HepG2 (cell line): Measurements from ENCODE around the gene KRT10. TPM values are rescaled to one million over a fixed set of nuclear protein-coding genes. Genes with fewer than 3 reads are reported as not detected.

Experiments
- ATAC-seq: fragments of 200-7000 bp; cut with Tn5 transposase; 3 replicates; pipeline ENCODE4 v1.9.1; 2020; ENCODE audit warnings: mild to moderate bottlenecking, moderate library complexity
- BruUV-seq: library from RNA; stranded (reverse); fragments of 400-500 nt; replicated peaks from 2 replicates; lab custom pipeline; 2021; lab: Mats Ljungman, UMichigan
- CTCF ChIA-PET: fragments of 300-600 bp; formaldehyde crosslinking; extraction: SDS; loops from one replicate; lab custom pipeline; 2021; ENCODE audit warnings: low total read pairs, inconsistent platforms, low intra/inter-chr PET ratio; lab: Yijun Ruan, JAX
- POLR2A ChIA-PET: fragments of 350-600 bp; sonication (Branson Sonifier 250); formaldehyde crosslinking; loops from one replicate; lab custom pipeline; 2020; ENCODE audit warnings: antibody characterized with exemption, inconsistent platforms; lab: Yijun Ruan, JAX
- DNase-seq: peaks from one replicate; pipeline ENCODE4 v3.0.0-alpha.2; 2015; ENCODE audit warnings: low spot score
- FAIRE-seq: peaks from 3 replicates; lab custom pipeline; 2011; peaks lifted over from hg19 to GRCh38; lab: Jason Lieb, UNC
- H2AFZ ChIP-seq: one replicate; pipeline ENCODE4 v1.6.1; 2011; ENCODE audit warnings: low read length, inconsistent platforms
- H3K27ac ChIP-seq: fragments of 300-600 bp; 3 replicates; pipeline ENCODE4 v1.8.0; 2011; ENCODE audit warnings: mixed run types, mild to moderate bottlenecking, mixed read lengths, low read length, inconsistent platforms; ENCODE audit not compliant: insufficient read depth; ENCODE audit errors: extremely low read length
- H3K27me3 ChIP-seq, 2 experiments: fragments of 200-600 bp in 1 of 2; 2 replicates in 1 of 2; 3 replicates in 1 of 2; pipeline versions ENCODE4 v1.6.0 to v1.8.0; 2011; ENCODE audit warnings: low read length in 2 of 2, mild to moderate bottlenecking in 2 of 2, moderate library complexity in 2 of 2, inconsistent platforms in 1 of 2; ENCODE audit not compliant: insufficient read depth in 2 of 2, control insufficient read depth in 1 of 2
- H3K36me3 ChIP-seq, 2 experiments: fragments of 200-600 bp in 1 of 2; replicated peaks in 1 of 2; 2 replicates in 1 of 2; 3 replicates in 1 of 2; pipeline versions ENCODE4 v1.5.1 to v1.8.0; 2011; ENCODE audit warnings: low read length in 2 of 2, inconsistent platforms in 1 of 2; ENCODE audit not compliant: insufficient read depth in 2 of 2, control insufficient read depth in 1 of 2
- H3K4me1 ChIP-seq: 2 replicates; pipeline ENCODE4 v1.5.1; 2012; ENCODE audit warnings: low read length, inconsistent platforms; ENCODE audit not compliant: insufficient read depth
- H3K4me2 ChIP-seq: 2 replicates; pipeline ENCODE4 v1.6.0; 2011; ENCODE audit warnings: low read depth, low read length, inconsistent platforms
- H3K4me3 ChIP-seq, 3 experiments: fragments of 200-600 bp in 1 of 3; sonication (generic), shearing (Covaris generic) in 1 of 3; replicated peaks in 1 of 3; 2 replicates each; pipeline ENCODE4 v1.5.1; 2011 to 2016; ENCODE audit warnings: low read length in 3 of 3, inconsistent platforms in 2 of 3, low read depth in 2 of 3, mild to moderate bottlenecking in 2 of 3, control low read depth in 1 of 3, mixed read lengths in 1 of 3; ENCODE audit not compliant: insufficient read depth in 1 of 3
- H3K79me2 ChIP-seq: one replicate; pipeline ENCODE4 v1.6.1; 2011; ENCODE audit warnings: low read length, inconsistent platforms; ENCODE audit not compliant: insufficient read depth
- H3K9ac ChIP-seq: 2 replicates; pipeline ENCODE4 v1.6.0; 2011; ENCODE audit warnings: mild to moderate bottlenecking, low read depth, low read length, inconsistent platforms; ENCODE audit not compliant: insufficient read depth
- H3K9me3 ChIP-seq: 2 replicates; pipeline ENCODE4 v1.5.1; 2012; ENCODE audit warnings: mild to moderate bottlenecking, low read length
- H4K20me1 ChIP-seq: 2 replicates; pipeline ENCODE4 v1.6.0; 2011; ENCODE audit warnings: inconsistent platforms, mild to moderate bottlenecking, low read length, moderate library complexity; ENCODE audit not compliant: insufficient read depth
- ATF7 ChIP-seq, 2 experiments: fragments of 450-650 bp in 1 of 2; sonication (generic) in 1 of 2; formaldehyde crosslinking in 1 of 2; IDR thresholded peaks; 2 replicates each; pipeline versions ENCODE4 v1.4.0 to v1.6.1; 2016 to 2020; ENCODE audit warnings: antibody characterized with exemption in 1 of 2, mild to moderate bottlenecking in 1 of 2, missing genetic modification reagents in 1 of 2
- CCAR2 ChIP-seq: fragments of 200-400 bp; formaldehyde crosslinking; optimal IDR thresholded peaks from 2 replicates; pipeline ENCODE3; 2018; ENCODE audit warnings: low read depth, mild to moderate bottlenecking, low read length, moderate library complexity
- CENPX ChIP-seq: sonication (generic); formaldehyde crosslinking; IDR thresholded peaks from 2 replicates; pipeline ENCODE4 v1.9.0; 2021; ENCODE audit warnings: mild to moderate bottlenecking, missing genetic modification reagents, moderate library complexity
- CREB1 ChIP-seq, 2 experiments: fragments of 450-650 bp in 1 of 2; IDR thresholded peaks; 2 replicates each; pipeline ENCODE4 v1.6.1; 2016 to 2017; ENCODE audit warnings: control low read depth in 1 of 2, mild to moderate bottlenecking in 1 of 2, missing compliant biosample characterization in 1 of 2, missing genetic modification characterization in 1 of 2
- DNMT3B ChIP-seq: conservative IDR thresholded peaks from 2 replicates; pipeline ENCODE4 v1.6.1; 2016; ENCODE audit warnings: missing biosample characterization, control low read depth
- FOXM1 ChIP-seq: sonication (generic); formaldehyde crosslinking; IDR thresholded peaks from 2 replicates; pipeline ENCODE4 v1.5.0; 2020; ENCODE audit warnings: missing genetic modification reagents
- GABPB1 ChIP-seq: IDR thresholded peaks from 2 replicates; pipeline ENCODE4 v1.6.1; 2016; ENCODE audit warnings: mild to moderate bottlenecking, missing genetic modification reagents, moderate library complexity, missing compliant biosample characterization
- GATAD2A ChIP-seq: IDR thresholded peaks from 2 replicates; pipeline ENCODE4 v1.6.1; 2016
- KDM2A ChIP-seq: sonication (generic); formaldehyde crosslinking; IDR thresholded peaks from 2 replicates; pipeline ENCODE4 v1.4.0; 2020; ENCODE audit warnings: low read depth, missing genetic modification reagents, borderline replicate concordance
- MIXL1 ChIP-seq: IDR thresholded peaks from 2 replicates; pipeline ENCODE4 v1.6.1; 2016
- NAIF1 ChIP-seq: sonication (generic); formaldehyde crosslinking; IDR thresholded peaks from 2 replicates; pipeline ENCODE4 v1.5.0; 2020; ENCODE audit warnings: mild to moderate bottlenecking, missing genetic modification reagents, borderline replicate concordance
- SALL1 ChIP-seq: sonication (generic); formaldehyde crosslinking; IDR thresholded peaks from 2 replicates; pipeline ENCODE4 v1.8.0; 2022; ENCODE audit warnings: mild to moderate bottlenecking, missing genetic modification reagents
- SALL2 ChIP-seq: sonication (generic); formaldehyde crosslinking; IDR thresholded peaks from 2 replicates; pipeline ENCODE4 v1.8.1; 2023; ENCODE audit warnings: mild to moderate bottlenecking, missing genetic modification reagents, inconsistent platforms
- SMAD1 ChIP-seq: sonication (generic); formaldehyde crosslinking; IDR thresholded peaks from 2 replicates; pipeline ENCODE4 v1.4.0; 2020; ENCODE audit warnings: missing genetic modification reagents, low read depth, mild to moderate bottlenecking, borderline replicate concordance
- ZNF253 ChIP-seq: sonication (generic); formaldehyde crosslinking; IDR thresholded peaks from 2 replicates; pipeline ENCODE4 v1.8.0; 2022; ENCODE audit warnings: mild to moderate bottlenecking, missing genetic modification reagents, borderline replicate concordance
- ZNF44 ChIP-seq: sonication (generic); formaldehyde crosslinking; IDR thresholded peaks from 2 replicates; pipeline ENCODE4 v1.5.1; 2020; ENCODE audit warnings: mild to moderate bottlenecking, missing genetic modification reagents
- ZNF605 ChIP-seq: sonication (generic); formaldehyde crosslinking; IDR thresholded peaks from 2 replicates; pipeline ENCODE4 v1.8.0; 2022; ENCODE audit warnings: mild to moderate bottlenecking, missing genetic modification reagents
- ZNF678 ChIP-seq: sonication (generic); formaldehyde crosslinking; IDR thresholded peaks from 2 replicates; pipeline ENCODE4 v1.4.0; 2020; ENCODE audit warnings: mild to moderate bottlenecking, missing genetic modification reagents
- WGBS: methylation state at CpG from one replicate; pipeline ENCODE4 v1.1.6; 2017; ENCODE audit warnings: low lambda C conversion rate; 5-methylcytosine and 5-hydroxymethylcytosine counted together
- in situ Hi-C: cut with HindIII; loops from 2 replicates; pipeline ENCODE4 v1.10.0; 2017; ENCODE audit warnings: low pct_unique_long_range_greater_than_20kb; ENCODE audit not compliant: extremely low pct_ligation_motif_present
- intact Hi-C: fragments of 100-400 bp; cut with micrococcal nuclease; formaldehyde crosslinking; loops from one replicate; pipeline ENCODE4 v1.10.0; 2022; ENCODE audit not compliant: unreplicated experiment
- polyA plus RNA-seq, 8 experiments: library from polyadenylated mRNA; depleted of rRNA in 3 of 8; stranded (reverse) in 7 of 8; unstranded in 1 of 8; fragments of >200 nt; fragmentation: Illumina TruSeq in 4 of 8; extraction: Trizol in 4 of 8; gene quantifications; 2 replicates each; pipeline versions ENCODE4 v1.2.1 to v1.2.3, GENCODE V29; 2011 to 2016; ENCODE audit warnings: low read depth in 4 of 8, missing spikeins in 1 of 8, mixed read lengths in 1 of 8; ENCODE audit not compliant: insufficient read depth in 1 of 8
- total RNA-seq, 5 experiments: library from RNA; depleted of rRNA; stranded (reverse); fragments of >200 nt; fragmentation: Illumina TruSeq; extraction: Trizol; gene quantifications; 2 replicates each; pipeline ENCODE4 v1.2.3, GENCODE V29; 2016; ENCODE audit warnings: low read depth in 1 of 5
- TF ChIP-seq, protein P1 (sequence below): IDR thresholded peaks from 2 replicates; pipeline ENCODE4 v1.6.1; 2016; ENCODE audit warnings: missing genetic modification reagents, missing compliant biosample characterization
- TF ChIP-seq, protein P2 (sequence below): sonication (generic); formaldehyde crosslinking; IDR thresholded peaks from 2 replicates; pipeline ENCODE4 v1.5.0; 2020; ENCODE audit warnings: missing genetic modification reagents

Gene KRT10
- total and polyA plus RNA-seq, 2 of the 13 experiments (the other 11 are each of a cell fraction or from before 2014, with no cell fraction given) = 25.1 to 27.5 TPM

DNA sequence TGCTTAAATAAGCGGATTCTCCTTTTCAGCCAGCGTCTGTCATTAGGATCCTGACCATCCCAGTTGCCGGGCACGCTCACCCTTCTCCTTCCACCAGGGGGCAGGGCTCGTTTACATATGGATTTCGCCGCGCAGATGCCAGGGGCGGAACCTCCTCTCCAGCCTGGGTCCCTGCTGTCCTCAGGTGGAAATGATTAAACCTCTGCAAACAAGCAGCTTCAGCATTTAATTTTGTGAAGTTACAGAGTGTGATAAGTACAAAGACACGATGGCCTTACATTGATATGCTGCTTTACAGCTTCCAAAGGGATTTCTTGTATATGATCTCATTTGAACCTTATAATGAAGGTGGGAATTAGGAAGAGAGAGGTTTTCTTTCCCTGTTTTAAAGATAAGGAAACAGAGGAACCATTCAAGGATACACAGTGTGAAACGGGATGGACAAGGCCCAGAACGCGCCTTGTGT is 18.8 kb downstream of the KRT10 start (continued):
- TF ChIP-seq CENPX (CRISPR knock-in tag) (no peak), SALL2 (CRISPR knock-in tag) (no peak), ZNF44 (no peak), GABPB1 (CRISPR knock-in tag) (peak; percentile 32; the same call in 1 of the 2 replicates), ZNF678 (no peak), NAIF1 (CRISPR knock-in tag) (no peak), KDM2A (CRISPR knock-in tag) (peak; percentile 92), SMAD1 (CRISPR knock-in tag) (no peak), ZNF253 (CRISPR knock-in tag) (no peak), CCAR2 (no peak), SALL1 (CRISPR knock-in tag) (peak; percentile 82; the same call in 1 of the 2 replicates), MIXL1 (CRISPR knock-in tag) (0 out of 2 replicates have a peak, but pooled peaks have one; percentile 41), ZNF605 (CRISPR knock-in tag) (no peak), GATAD2A (peak; percentile 67; the same call in 1 of the 2 replicates), DNMT3B (CRISPR knock-in tag) (0 out of 2 replicates have a peak, but pooled peaks have one; percentile 42)

DNA sequence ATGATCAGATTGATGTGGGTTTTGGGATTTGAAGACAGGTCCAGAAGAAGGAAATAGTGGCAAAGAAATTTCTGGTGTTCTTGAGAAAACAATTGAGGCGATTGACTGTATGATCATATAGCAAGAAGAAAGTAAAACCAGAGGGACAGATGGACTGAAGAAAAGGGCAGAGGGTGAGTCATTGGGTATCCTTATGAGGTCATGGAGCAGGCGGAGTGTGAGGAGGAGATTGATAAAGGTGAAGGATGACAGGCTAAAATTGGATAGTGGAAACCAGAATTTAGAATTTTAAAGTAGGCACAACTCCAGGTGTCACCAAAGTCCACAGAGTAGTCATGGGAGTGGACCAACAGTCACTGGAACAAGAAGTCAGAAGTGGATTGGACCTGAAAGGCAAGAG is 21.3 kb downstream of the KRT10 start:
- no peak overlapping the region for H3K9ac ChIP-seq
- CTCF ChIA-PET = no interaction called here
- H3K36me3 ChIP-seq = no peaks in the 10 kb centered on the region
- peaks cover 6% of the 10 kb centered on the region for H3K4me1 ChIP-seq
- intact Hi-C loops = loop anchor here (5.0 kb wide), 1 partner anchor 846 kb away; no protein-coding TSS in a partner anchor
- POLR2A ChIA-PET = no interaction called here
- in situ Hi-C loops = loop anchor here (5.0 kb wide), 1 partner anchor 861 kb away; no protein-coding TSS in a partner anchor
- no peaks in the 10 kb centered on the region for H4K20me1 ChIP-seq
- TF ChIP-seq, protein P1, sequence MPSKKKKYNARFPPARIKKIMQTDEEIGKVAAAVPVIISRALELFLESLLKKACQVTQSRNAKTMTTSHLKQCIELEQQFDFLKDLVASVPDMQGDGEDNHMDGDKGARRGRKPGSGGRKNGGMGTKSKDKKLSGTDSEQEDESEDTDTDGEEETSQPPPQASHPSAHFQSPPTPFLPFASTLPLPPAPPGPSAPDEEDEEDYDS (CRISPR knock-in tag) = no peak
- TF ChIP-seq, protein P2, sequence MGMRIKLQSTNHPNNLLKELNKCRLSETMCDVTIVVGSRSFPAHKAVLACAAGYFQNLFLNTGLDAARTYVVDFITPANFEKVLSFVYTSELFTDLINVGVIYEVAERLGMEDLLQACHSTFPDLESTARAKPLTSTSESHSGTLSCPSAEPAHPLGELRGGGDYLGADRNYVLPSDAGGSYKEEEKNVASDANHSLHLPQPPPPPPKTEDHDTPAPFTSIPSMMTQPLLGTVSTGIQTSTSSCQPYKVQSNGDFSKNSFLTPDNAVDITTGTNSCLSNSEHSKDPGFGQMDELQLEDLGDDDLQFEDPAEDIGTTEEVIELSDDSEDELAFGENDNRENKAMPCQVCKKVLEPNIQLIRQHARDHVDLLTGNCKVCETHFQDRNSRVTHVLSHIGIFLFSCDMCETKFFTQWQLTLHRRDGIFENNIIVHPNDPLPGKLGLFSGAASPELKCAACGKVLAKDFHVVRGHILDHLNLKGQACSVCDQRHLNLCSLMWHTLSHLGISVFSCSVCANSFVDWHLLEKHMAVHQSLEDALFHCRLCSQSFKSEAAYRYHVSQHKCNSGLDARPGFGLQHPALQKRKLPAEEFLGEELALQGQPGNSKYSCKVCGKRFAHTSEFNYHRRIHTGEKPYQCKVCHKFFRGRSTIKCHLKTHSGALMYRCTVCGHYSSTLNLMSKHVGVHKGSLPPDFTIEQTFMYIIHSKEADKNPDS = no peak
- TF ChIP-seq CREB1 (IDR thresholded peaks at IDR 0.05) (peak; percentile 50), CREB1 (CRISPR knock-in tag; IDR thresholded peaks at IDR 0.05) (no peak), ATF7 (IDR thresholded peaks at IDR 0.05) (0 out of 2 replicates have a peak, but pooled peaks have one; percentile 41), ATF7 (CRISPR knock-in tag; IDR thresholded peaks at IDR 0.05) (no peak), FOXM1 (CRISPR knock-in tag) (no peak)
- TF ChIP-seq, all 625 proteins: peak for 2
- no peak overlapping the region for H2AFZ ChIP-seq
- no peak for ATAC-seq
- peaks cover 0 to 18% of the 10 kb centered on the region in 2 experiments; a peak in 3 of 5 replicates for H3K27me3 ChIP-seq
- H3K27ac ChIP-seq = no peak overlapping the region
- no peak overlapping the region for H3K4me3 ChIP-seq
- 5% methylated on average over 2 of the region's 2 CpGs for WGBS
- BruUV-seq = no TSS peak
- H3K79me2 ChIP-seq = no peaks in the 10 kb centered on the region
- no peak for FAIRE-seq
- H3K4me2 ChIP-seq = no peak overlapping the region
- no peak for DNase-seq
- no peaks in the 10 kb centered on the region for H3K9me3 ChIP-seq
